ENCODE measurements around the gene OR8D4. TPM values are rescaled to one million over a fixed set of nuclear protein-coding genes. Genes with fewer than 3 reads are reported as not detected.

OR8D4 gene
- total RNA-seq = under 0.01 TPM in 1 of 2 replicates, not detected in the other

DNA sequence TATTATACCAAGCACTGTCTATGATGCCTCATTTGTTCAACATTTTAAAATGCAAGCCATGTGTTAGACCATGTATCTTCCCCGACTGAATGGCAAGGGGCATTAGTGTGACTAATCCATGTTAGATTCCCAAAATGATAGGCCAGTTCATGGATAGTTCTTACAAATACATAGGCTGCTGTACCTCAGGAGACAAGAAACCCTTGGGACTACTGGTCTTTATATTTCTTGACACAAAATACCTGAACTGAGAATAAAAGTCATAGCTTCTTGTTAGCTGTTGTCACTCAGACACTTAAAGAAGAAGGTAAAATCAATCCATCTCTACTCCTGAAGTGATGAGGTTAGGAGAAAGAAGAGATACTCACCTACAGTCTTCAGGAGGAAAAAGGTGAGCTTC, at the start of gene OR8D4:
TSS of gene OR8D4 (plus strand) at position 301 of the 400 bp plus-strand sequence. CDS start 4,265 bp downstream, outside the sequence.

DNA sequence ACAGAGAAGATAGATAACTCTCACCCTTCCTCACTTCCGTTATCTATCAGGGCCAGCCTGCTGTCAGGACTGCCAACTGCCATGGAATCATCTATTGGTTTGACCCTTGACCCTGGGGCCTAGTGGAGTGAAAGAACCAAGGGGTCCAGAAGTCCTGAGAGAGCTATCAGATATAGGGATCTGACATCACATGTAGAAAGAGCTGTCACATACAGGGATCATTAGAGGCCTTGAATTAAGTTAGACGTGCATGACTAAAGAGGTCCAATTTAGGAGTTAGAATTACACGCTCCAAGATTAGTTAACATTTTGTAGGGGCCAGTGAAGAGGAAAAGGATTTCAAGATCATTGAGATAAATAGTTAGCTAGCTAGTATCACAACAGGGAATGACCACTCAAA, 16.4 kb upstream of the OR8D4 start, which contains the start of gene TMEM225:
TSS of gene TMEM225 (minus strand) at position 101 of the 400 bp plus-strand sequence. CDS start 245 bp downstream, outside the sequence.

GRCh38 chr11:123939317-123939716, 37.4 kb downstream of the OR8D4 start, which contains the start of gene OR4D5:
Gene OR4D5, plus strand, starts transcription at chr11:123939617. Its CDS starts 0 bp downstream, at chr11:123939617.

DNA sequence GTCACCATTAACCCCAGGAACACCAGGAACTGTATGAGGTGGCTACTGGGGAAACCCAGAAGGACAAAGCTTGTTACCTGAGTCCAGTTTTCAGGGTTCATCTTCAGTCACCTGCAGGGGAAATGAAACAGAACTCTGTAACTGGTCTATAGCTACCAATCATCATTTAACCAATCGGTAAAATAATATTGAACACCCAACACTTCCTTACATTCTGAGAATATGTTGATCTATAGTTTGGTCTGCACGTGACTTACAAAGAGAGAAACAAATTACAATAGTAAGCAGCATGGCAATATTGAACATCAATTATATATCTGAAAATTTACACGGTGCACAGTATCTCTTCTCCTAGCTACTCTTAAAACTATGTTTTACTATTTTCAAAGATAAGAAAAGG, 41.8 kb downstream of the OR8D4 start, which contains the start of gene OR6T1:
TSS of gene OR6T1 (minus strand) at position 101 of the 400 bp plus-strand sequence. CDS start at position 101, 0 bp downstream.

Other genes with a start within 250 kb of the OR8D4 start
- under 0.01 and 0.91 TPM in 2 replicates for gene SCN3B, start 247.5 kb upstream of the OR8D4 start, total RNA-seq
- 6.8 and 11.6 TPM in 2 replicates for gene ZNF202, start 160.5 kb upstream of the OR8D4 start, total RNA-seq
- gene OR6X1, start 147.6 kb upstream of the OR8D4 start, total RNA-seq = not detected in 2 replicates
- not detected in 2 replicates for gene OR6M1, start 95.8 kb upstream of the OR8D4 start, total RNA-seq
- gene TMEM225, start 16.5 kb upstream of the OR8D4 start, total RNA-seq = not detected in 2 replicates
- gene OR4D5, start 37.5 kb downstream of the OR8D4 start, total RNA-seq = not detected in 2 replicates
- not detected in 2 replicates for gene OR6T1, start 41.7 kb downstream of the OR8D4 start, total RNA-seq
- gene OR10S1, start 75.6 kb downstream of the OR8D4 start, total RNA-seq = not detected in 2 replicates
- gene OR10G6, start 93.0 kb downstream of the OR8D4 start, total RNA-seq = not detected in 2 replicates
- gene OR10G4, start 110.8 kb downstream of the OR8D4 start, total RNA-seq = not detected in 2 replicates
- not detected in 2 replicates for gene OR10G9, start 120.8 kb downstream of the OR8D4 start, total RNA-seq
- not detected in 2 replicates for gene OR10G8, start 124.6 kb downstream of the OR8D4 start, total RNA-seq
- not detected in 2 replicates for gene OR10G7, start 139.2 kb downstream of the OR8D4 start, total RNA-seq
- gene VWA5A, start 213.3 kb downstream of the OR8D4 start, total RNA-seq = 13.7 and 18.5 TPM in 2 replicates

Measured in epithelial cell of umbilical artery (primary cell).